Tibial nerve (tissue), 4 donors: ENCODE results near the gene MEF2A.

ENCODE experiments used
- CTCF ChIP-seq, 5 experiments: fragments of 200-600 bp in 3 of 5; fragments of 450-650 bp in 2 of 5; sonication (generic) in 3 of 5; IDR thresholded peaks; one replicate each; pipeline ENCODE4 v1.5.1; 2016 to 2019; ENCODE audit warnings: antibody characterized with exemption in 5 of 5, mild to moderate bottlenecking in 3 of 5, moderate library complexity in 2 of 5
- EP300 ChIP-seq, 2 donors: sonication (generic); formaldehyde crosslinking; IDR thresholded peaks; one replicate each; pipeline ENCODE4 v1.6.1; 2017; ENCODE audit warnings: antibody characterized with exemption in 2 of 2, mild to moderate bottlenecking in 1 of 2
- POLR2A ChIP-seq, 2 donors: fragments of 450-650 bp; IDR thresholded peaks; one replicate each; pipeline ENCODE4 v1.6.1; 2017; ENCODE audit warnings: antibody characterized with exemption in 2 of 2, mild to moderate bottlenecking in 2 of 2, moderate library complexity in 2 of 2

- TF ChIP-seq CTCF (IDR thresholded peaks at IDR 0.05) (no peak), POLR2A (IDR thresholded peaks at IDR 0.05) (no peak), EP300 (IDR thresholded peaks at IDR 0.05) (no peak)
Observed at GRCh38 chr15:99605990-99606389, 40.2 kb downstream of the MEF2A start.
